Left ventricle myocardium inferior (tissue), 1 donor: ENCODE measurements around the gene BUB3. TPM values are rescaled to one million over a fixed set of nuclear protein-coding genes. Genes with fewer than 3 reads are reported as not detected.

Experiments
- DNase-seq: peaks from one replicate; pipeline ENCODE4 v3.0.0-alpha.2; 2020
- H3K27ac ChIP-seq: fragments of 200-600 bp; replicated peaks from 2 replicates; pipeline ENCODE4 v1.8.0; 2021
- H3K27me3 ChIP-seq: fragments of 200-600 bp; 2 replicates; pipeline ENCODE4 v1.8.0; 2021; ENCODE audit warnings: low read depth
- H3K36me3 ChIP-seq: fragments of 200-600 bp; 2 replicates; pipeline ENCODE4 v1.8.0; 2021
- H3K4me1 ChIP-seq: fragments of 200-600 bp; 2 replicates; pipeline ENCODE4 v1.8.0; 2021
- H3K4me3 ChIP-seq: fragments of 200-600 bp; 2 replicates; pipeline ENCODE4 v1.8.0; 2021; ENCODE audit warnings: mild to moderate bottlenecking, moderate library complexity
- H3K9me3 ChIP-seq: fragments of 200-600 bp; replicated peaks from 2 replicates; pipeline ENCODE4 v1.8.0; 2021
- intact Hi-C: fragments of 100-400 bp; cut with micrococcal nuclease; formaldehyde crosslinking; loops from one replicate; pipeline ENCODE4 v1.11.0; 2022
- total RNA-seq: library from RNA; stranded (reverse); fragmentation: NEBNext Ultra II Directional; extraction: Animal tissue kit (Norgen Biotek cat#: 25700); gene quantifications from one replicate; pipeline ENCODE4 v1.2.1, GENCODE V29; 2021
- TF ChIP-seq, protein P1 (sequence below): fragments of 200-600 bp; IDR thresholded peaks from 2 replicates; pipeline ENCODE4 v1.8.0; 2021; ENCODE audit warnings: antibody characterized with exemption, mild to moderate bottlenecking, borderline replicate concordance
- donor health status: DM: no; HTN: yes; CAD: no; lungs with severe emphysema.

The BUB3 gene
- total RNA-seq, 1 donor from 2014 or later: 33.5 TPM

DNA sequence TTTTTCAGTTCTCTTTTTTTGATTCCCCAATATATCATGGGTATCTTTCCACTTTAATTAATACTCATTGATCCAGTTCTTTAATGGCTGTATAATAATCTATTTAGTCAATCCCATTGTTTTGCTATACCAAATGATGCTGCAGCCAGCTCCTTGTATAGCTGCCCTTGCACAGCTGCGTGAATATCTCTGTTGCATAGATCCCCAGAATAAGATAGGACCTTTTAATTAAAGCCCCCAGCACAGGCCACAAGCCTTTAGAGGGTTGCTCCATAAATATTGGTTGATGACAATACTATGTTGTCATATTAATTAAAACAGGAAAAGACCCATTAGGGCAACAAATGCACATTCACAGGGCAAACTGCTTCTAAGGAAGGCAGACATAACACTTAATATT lies 57.9 kb downstream of the BUB3 start:
- peaks cover 3% of the 10 kb centered on the region for H3K36me3 ChIP-seq
- TF ChIP-seq, protein P1, sequence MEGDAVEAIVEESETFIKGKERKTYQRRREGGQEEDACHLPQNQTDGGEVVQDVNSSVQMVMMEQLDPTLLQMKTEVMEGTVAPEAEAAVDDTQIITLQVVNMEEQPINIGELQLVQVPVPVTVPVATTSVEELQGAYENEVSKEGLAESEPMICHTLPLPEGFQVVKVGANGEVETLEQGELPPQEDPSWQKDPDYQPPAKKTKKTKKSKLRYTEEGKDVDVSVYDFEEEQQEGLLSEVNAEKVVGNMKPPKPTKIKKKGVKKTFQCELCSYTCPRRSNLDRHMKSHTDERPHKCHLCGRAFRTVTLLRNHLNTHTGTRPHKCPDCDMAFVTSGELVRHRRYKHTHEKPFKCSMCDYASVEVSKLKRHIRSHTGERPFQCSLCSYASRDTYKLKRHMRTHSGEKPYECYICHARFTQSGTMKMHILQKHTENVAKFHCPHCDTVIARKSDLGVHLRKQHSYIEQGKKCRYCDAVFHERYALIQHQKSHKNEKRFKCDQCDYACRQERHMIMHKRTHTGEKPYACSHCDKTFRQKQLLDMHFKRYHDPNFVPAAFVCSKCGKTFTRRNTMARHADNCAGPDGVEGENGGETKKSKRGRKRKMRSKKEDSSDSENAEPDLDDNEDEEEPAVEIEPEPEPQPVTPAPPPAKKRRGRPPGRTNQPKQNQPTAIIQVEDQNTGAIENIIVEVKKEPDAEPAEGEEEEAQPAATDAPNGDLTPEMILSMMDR: no peak

DNA sequence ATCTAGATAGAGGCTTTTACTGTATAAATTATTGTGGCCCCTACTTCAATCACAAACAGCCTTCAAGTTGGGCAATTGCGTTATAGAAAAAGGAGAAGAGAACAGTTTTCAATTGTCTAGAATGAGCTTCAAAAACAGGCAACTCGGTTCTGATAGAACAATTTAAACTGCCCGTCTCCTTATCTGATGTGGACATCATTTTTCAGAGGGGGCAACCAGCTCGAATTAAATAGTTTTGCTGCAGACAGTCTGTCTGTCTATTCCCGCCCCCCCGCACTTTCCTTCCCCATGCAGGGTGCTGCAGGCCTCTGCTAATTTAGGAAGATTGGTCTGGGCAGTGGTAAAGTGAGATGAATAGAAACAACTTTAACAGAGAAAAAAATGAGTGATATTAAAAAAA lies 58.4 kb downstream of the BUB3 start:
- no peak overlapping the region for H3K27ac ChIP-seq
- no peaks in the 10 kb centered on the region for H3K27me3 ChIP-seq
- peaks cover 36% of the 10 kb centered on the region for H3K9me3 ChIP-seq
- intact Hi-C loops: no loop called here
- TF ChIP-seq, protein P1: no peak
- no peak overlapping the region for H3K4me3 ChIP-seq
- H3K36me3 ChIP-seq: peaks cover 3% of the 10 kb centered on the region
- no peak for DNase-seq
- no peaks in the 10 kb centered on the region for H3K4me1 ChIP-seq

More for the DNA sequence above, 57.9 kb downstream of the BUB3 start:
- DNase-seq: no peak
- Histone ChIP-seq H3K9me3 (peaks cover 42% of the 10 kb centered on the region), H3K4me3 (no peak overlapping the region), H3K27ac (no peak overlapping the region), H3K27me3 (no peaks in the 10 kb centered on the region), H3K4me1 (no peaks in the 10 kb centered on the region)
- intact Hi-C loops: no loop called here

DNA sequence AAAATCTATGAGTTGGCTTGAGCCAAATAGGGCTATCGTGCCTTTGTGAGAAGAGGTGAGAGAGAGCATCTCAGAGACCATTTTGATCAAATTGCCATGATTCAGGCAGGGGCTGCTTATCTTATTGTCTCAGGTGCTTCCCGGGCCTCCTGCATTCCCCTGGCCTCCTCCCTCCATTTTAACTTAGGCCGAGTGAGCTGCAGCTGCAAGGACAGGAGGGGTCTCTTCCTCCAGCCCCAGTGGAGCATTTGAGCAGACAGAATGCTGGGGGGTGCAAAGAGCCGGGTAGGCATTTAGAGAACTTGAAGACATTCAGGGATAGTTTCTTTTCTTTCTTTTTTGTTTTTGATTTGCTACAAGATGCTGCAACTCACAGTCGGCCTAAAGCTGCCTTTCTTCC lies 59.0 kb downstream of the BUB3 start:
- no peak overlapping the region for H3K4me3 ChIP-seq
- DNase-seq: no peak
- TF ChIP-seq, protein P1: no peak
- intact Hi-C loops: no loop called here
- peaks cover 30% of the 10 kb centered on the region for H3K9me3 ChIP-seq
- H3K36me3 ChIP-seq: peaks cover 3% of the 10 kb centered on the region
- no peaks in the 10 kb centered on the region for H3K4me1 ChIP-seq
- no peaks in the 10 kb centered on the region for H3K27me3 ChIP-seq
- H3K27ac ChIP-seq: no peak overlapping the region

Other genes starting within 250 kb of the BUB3 start
- gene FAM24A, start 243.8 kb upstream of the BUB3 start, total RNA-seq: not detected
- 5.6 TPM for gene C10orf88, start 200.2 kb upstream of the BUB3 start, total RNA-seq
- 2.1 TPM for gene PSTK, start 174.0 kb upstream of the BUB3 start, total RNA-seq
- gene IKZF5, start 145.6 kb upstream of the BUB3 start, total RNA-seq: 12.9 TPM
- gene ACADSB, start 145.4 kb upstream of the BUB3 start, total RNA-seq: 109 TPM
- not detected for gene HMX3, start 18.4 kb upstream of the BUB3 start, total RNA-seq
- gene HMX2, start 6.3 kb upstream of the BUB3 start, total RNA-seq: not detected